ENCODE measurements around the gene FGGY.

The FGGY gene

DNA sequence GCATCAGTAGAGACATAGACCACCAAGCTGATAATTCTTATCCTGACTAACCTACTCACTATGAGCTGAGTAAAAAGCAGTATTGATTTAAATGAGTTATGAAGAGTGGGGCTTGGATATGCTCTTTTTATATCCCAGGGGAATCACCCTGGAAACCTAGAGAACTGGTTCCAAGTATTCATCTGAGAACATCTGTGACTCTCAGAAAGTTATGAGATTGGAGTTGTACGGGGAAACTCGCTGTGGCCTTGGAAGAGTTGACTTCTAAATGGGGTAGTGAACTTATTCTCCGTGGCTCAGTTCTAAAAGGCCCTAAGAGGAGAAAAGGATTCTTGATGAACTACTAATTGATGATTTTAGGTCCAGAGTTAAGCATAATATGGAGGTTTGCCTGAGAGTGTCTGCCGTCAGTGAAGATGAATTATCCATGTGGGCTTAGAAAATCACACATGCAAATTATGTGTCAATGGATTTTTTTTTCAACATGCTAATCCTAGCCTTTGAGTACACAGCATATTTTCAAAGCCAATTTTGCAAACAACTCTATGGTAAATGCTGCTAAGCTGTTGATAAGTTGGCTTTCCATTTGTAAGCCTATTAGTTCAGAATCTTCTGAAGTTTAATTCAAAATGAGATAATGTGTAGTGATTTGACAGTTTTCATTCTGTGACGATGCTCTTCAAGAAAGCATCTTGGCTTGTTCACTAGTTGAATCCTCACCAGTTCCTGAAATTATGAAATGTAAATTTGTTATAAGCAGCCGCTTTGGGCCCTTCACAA lies 122.7 kb downstream of the FGGY start:
- no peak for ATAC-seq (ENCODE audit: insufficient read depth, low read depth)
- no peaks in the 10 kb centered on the region for H3K27me3 ChIP-seq (ENCODE audit: insufficient read depth, low read length, poor library complexity)
- no peaks in the 10 kb centered on the region for H3K4me1 ChIP-seq (ENCODE audit: insufficient read depth, low read length)
- no peak overlapping the region for H3K4me3 ChIP-seq (ENCODE audit: low read depth in 1 of 2, low read length in 2 of 2)
- no peak overlapping the region for H2AFZ ChIP-seq (ENCODE audit: low read depth, low read length)
- DNase-seq, result no peak
- H3K9ac ChIP-seq (ENCODE audit: low read depth, low read length), result no peak overlapping the region
- no peaks in the 10 kb centered on the region for H4K20me1 ChIP-seq (ENCODE audit: insufficient read depth, low read length)
- no peaks in the 10 kb centered on the region for H3K79me2 ChIP-seq (ENCODE audit: insufficient read depth, low read length)
- no peaks in the 10 kb centered on the region for H3K9me3 ChIP-seq (ENCODE audit: insufficient read depth, low read length, severe bottlenecking)
- no peak for TF ChIP-seq EZH2 (IDR thresholded peaks at IDR 0.05; ENCODE audit: borderline replicate concordance, low read depth, low read length, severe bottlenecking)
- TF ChIP-seq, protein P1, sequence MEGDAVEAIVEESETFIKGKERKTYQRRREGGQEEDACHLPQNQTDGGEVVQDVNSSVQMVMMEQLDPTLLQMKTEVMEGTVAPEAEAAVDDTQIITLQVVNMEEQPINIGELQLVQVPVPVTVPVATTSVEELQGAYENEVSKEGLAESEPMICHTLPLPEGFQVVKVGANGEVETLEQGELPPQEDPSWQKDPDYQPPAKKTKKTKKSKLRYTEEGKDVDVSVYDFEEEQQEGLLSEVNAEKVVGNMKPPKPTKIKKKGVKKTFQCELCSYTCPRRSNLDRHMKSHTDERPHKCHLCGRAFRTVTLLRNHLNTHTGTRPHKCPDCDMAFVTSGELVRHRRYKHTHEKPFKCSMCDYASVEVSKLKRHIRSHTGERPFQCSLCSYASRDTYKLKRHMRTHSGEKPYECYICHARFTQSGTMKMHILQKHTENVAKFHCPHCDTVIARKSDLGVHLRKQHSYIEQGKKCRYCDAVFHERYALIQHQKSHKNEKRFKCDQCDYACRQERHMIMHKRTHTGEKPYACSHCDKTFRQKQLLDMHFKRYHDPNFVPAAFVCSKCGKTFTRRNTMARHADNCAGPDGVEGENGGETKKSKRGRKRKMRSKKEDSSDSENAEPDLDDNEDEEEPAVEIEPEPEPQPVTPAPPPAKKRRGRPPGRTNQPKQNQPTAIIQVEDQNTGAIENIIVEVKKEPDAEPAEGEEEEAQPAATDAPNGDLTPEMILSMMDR (IDR thresholded peaks at IDR 0.05; ENCODE audit: borderline replicate concordance, extremely low read depth, low read length, poor library complexity, severe bottlenecking), result no peak
- no peak overlapping the region for H3K4me2 ChIP-seq (ENCODE audit: insufficient read depth, low read length)
- H3K36me3 ChIP-seq (ENCODE audit: insufficient read depth, low read length), result no peaks in the 10 kb centered on the region
- H3K27ac ChIP-seq (ENCODE audit: low read length), result no peak overlapping the region

DNA sequence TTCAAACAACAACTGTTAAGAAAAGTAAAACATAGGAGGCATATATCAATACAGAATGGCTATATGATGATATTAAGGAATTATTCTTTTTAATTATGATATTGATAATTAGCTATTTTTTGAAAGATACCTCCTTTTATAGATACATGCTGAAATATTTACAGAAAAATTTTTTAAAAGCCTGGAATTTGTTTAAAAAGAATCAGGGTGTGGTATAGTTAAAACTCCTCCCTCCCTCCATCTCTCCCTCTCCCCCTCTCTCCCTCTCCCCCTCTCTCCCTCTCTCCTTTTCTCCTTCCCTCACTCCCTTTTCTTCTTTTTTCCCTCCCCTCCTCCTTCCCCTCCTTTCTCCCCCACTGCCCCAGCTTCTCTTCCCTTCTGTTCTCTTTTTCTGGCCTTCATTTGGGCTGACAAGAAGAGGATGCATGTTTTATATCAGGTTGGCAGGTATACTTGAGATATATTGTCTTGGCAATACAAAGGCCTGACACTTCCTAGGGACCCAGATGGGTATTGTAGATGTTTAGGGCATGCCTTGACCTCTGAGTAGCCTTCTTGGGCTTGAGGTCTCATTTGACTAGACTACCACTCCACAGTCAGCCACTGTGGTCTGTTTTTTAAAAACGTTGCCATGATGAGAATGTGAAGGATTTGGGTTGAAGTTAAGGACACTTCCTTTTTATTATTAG lies 124.5 kb downstream of the FGGY start:
- TF ChIP-seq, protein P1 (IDR thresholded peaks at IDR 0.05; ENCODE audit: borderline replicate concordance, extremely low read depth, low read length, poor library complexity, severe bottlenecking), result no peak
- TF ChIP-seq EZH2 (IDR thresholded peaks at IDR 0.05; ENCODE audit: borderline replicate concordance, low read depth, low read length, severe bottlenecking), result no peak
- H3K79me2 ChIP-seq (ENCODE audit: insufficient read depth, low read length), result no peaks in the 10 kb centered on the region
- H3K9ac ChIP-seq (ENCODE audit: low read depth, low read length), result no peak overlapping the region
- H3K4me3 ChIP-seq (ENCODE audit: low read depth in 1 of 2, low read length in 2 of 2), result no peak overlapping the region
- DNase-seq (no peak), ATAC-seq (ENCODE audit: insufficient read depth, low read depth) (no peak)
- H3K9me3 ChIP-seq (ENCODE audit: insufficient read depth, low read length, severe bottlenecking), result no peaks in the 10 kb centered on the region
- no peaks in the 10 kb centered on the region for H3K27me3 ChIP-seq (ENCODE audit: insufficient read depth, low read length, poor library complexity)
- no peaks in the 10 kb centered on the region for H4K20me1 ChIP-seq (ENCODE audit: insufficient read depth, low read length)
- H3K36me3 ChIP-seq (ENCODE audit: insufficient read depth, low read length), result no peaks in the 10 kb centered on the region
- H3K4me2 ChIP-seq (ENCODE audit: insufficient read depth, low read length), result no peak overlapping the region
- H3K27ac ChIP-seq (ENCODE audit: low read length), result no peak overlapping the region
- no peak overlapping the region for H2AFZ ChIP-seq (ENCODE audit: low read depth, low read length)
- no peaks in the 10 kb centered on the region for H3K4me1 ChIP-seq (ENCODE audit: insufficient read depth, low read length)

DNA sequence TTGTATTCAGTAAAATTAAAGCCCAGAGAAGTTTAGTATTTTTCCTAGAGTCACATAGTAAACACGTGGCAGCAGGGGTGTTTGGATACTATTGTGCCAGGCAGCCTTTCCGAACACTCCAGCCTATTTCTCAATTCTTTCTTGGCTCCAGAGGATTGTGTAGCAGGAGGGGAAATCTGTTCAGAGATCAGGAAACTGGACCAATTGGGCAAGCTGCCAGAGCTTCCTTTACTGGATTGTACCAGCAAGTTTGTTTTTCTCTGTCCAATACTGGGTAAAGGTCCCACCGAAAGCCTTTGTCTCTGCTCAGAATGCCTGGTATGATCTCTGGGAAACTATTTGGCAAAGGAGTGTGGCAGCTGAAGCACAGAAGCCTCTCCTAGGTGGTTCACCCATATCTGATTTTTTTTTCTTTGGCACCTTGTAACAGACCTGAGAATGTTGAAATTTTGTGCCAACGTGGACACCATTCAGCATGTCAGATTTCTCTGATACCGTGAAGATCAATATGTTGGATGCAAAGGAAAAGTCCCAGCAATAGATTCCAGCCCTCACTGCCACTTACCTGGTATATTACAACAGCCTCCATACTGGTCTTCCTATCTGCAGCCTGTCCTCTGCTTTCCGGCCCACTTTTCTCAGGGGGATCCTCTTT lies 126.2 kb downstream of the FGGY start:
- no peaks in the 10 kb centered on the region for H3K27me3 ChIP-seq (ENCODE audit: insufficient read depth, low read length, poor library complexity)
- ATAC-seq (ENCODE audit: insufficient read depth, low read depth) (no peak), DNase-seq (no peak)
- H3K9ac ChIP-seq (ENCODE audit: low read depth, low read length), result no peak overlapping the region
- H4K20me1 ChIP-seq (ENCODE audit: insufficient read depth, low read length), result no peaks in the 10 kb centered on the region
- H3K4me3 ChIP-seq (ENCODE audit: low read depth in 1 of 2, low read length in 2 of 2), result no peak overlapping the region
- TF ChIP-seq EZH2 (IDR thresholded peaks at IDR 0.05; ENCODE audit: borderline replicate concordance, low read depth, low read length, severe bottlenecking), result no peak
- TF ChIP-seq, protein P1 (IDR thresholded peaks at IDR 0.05; ENCODE audit: borderline replicate concordance, extremely low read depth, low read length, poor library complexity, severe bottlenecking), result no peak
- H3K4me1 ChIP-seq (ENCODE audit: insufficient read depth, low read length), result 0 out of 2 replicates have a peak, but pooled peaks cover 10% of the 10 kb centered on the region
- no peaks in the 10 kb centered on the region for H3K36me3 ChIP-seq (ENCODE audit: insufficient read depth, low read length)
- no peak overlapping the region for H3K4me2 ChIP-seq (ENCODE audit: insufficient read depth, low read length)
- no peaks in the 10 kb centered on the region for H3K79me2 ChIP-seq (ENCODE audit: insufficient read depth, low read length)
- no peak overlapping the region for H3K27ac ChIP-seq (ENCODE audit: low read length)
- no peaks in the 10 kb centered on the region for H3K9me3 ChIP-seq (ENCODE audit: insufficient read depth, low read length, severe bottlenecking)
- H2AFZ ChIP-seq (ENCODE audit: low read depth, low read length), result no peak overlapping the region

All from DND-41 (cell line).